ENCODE measurements around the gene SPPL2B.

The SPPL2B gene

GRCh38 chr19:2300533-2300932 is 28.0 kb upstream of the SPPL2B start:
- no peak for DNase-seq (ENCODE audit: low spot score)

GRCh38 chr19:2302319-2303210 is 25.9 kb upstream of the SPPL2B start:
- peak; percentile 72 for DNase-seq (ENCODE audit: low spot score)

GRCh38 chr19:2303211-2303798 is 25.2 kb upstream of the SPPL2B start:
- DNase-seq (ENCODE audit: low spot score) = no peak

- no peak for DNase-seq (ENCODE audit: low spot score)
Observed at GRCh38 chr19:2305452-2306280, 22.8 kb upstream of the SPPL2B start.

- no peak for DNase-seq (ENCODE audit: low spot score)
Observed at GRCh38 chr19:2306281-2306806, 22.1 kb upstream of the SPPL2B start.

- no peak for DNase-seq (ENCODE audit: low spot score)
Observed at GRCh38 chr19:2306971-2307370, 21.5 kb upstream of the SPPL2B start.

GRCh38 chr19:2307518-2308012 is 20.9 kb upstream of the SPPL2B start:
- no peak for DNase-seq (ENCODE audit: low spot score)

- DNase-seq (ENCODE audit: low spot score) = peak; percentile 53
Observed at GRCh38 chr19:2308114-2308556, 20.3 kb upstream of the SPPL2B start, which contains the start of gene LINGO3. TSS of gene LINGO3 (minus strand) at chr19:2308154. CDS start at chr19:2291776, 16,378 bp downstream.

GRCh38 chr19:2309734-2310362 is 18.6 kb upstream of the SPPL2B start:
- DNase-seq (ENCODE audit: low spot score) = no peak

GRCh38 chr19:2311093-2311492 is 17.4 kb upstream of the SPPL2B start:
- no peak for DNase-seq (ENCODE audit: low spot score)

- DNase-seq (ENCODE audit: low spot score) = no peak
Observed at GRCh38 chr19:2312820-2313501, 15.5 kb upstream of the SPPL2B start.

- no peak for DNase-seq (ENCODE audit: low spot score)
Observed at GRCh38 chr19:2315121-2315817, 13.2 kb upstream of the SPPL2B start.

- DNase-seq (ENCODE audit: low spot score) = peak; percentile 83
Observed at GRCh38 chr19:2315818-2316353, 12.6 kb upstream of the SPPL2B start.

- no peak for DNase-seq (ENCODE audit: low spot score)
Observed at GRCh38 chr19:2317300-2317699, 11.2 kb upstream of the SPPL2B start.

- no peak for DNase-seq (ENCODE audit: low spot score)
Observed at GRCh38 chr19:2317756-2318155, 10.7 kb upstream of the SPPL2B start.

- no peak for DNase-seq (ENCODE audit: low spot score)
Observed at GRCh38 chr19:2318923-2319322, 9.6 kb upstream of the SPPL2B start.

GRCh38 chr19:2319551-2319950 is 8.9 kb upstream of the SPPL2B start:
- DNase-seq (ENCODE audit: low spot score) = no peak

GRCh38 chr19:2320049-2320448 is 8.4 kb upstream of the SPPL2B start:
- no peak for DNase-seq (ENCODE audit: low spot score)

GRCh38 chr19:2320939-2321338 is 7.5 kb upstream of the SPPL2B start:
- no peak for DNase-seq (ENCODE audit: low spot score)
